Neural cell (in vitro differentiated cells): ENCODE results near the gene RAC2. TPM values are rescaled to one million over a fixed set of nuclear protein-coding genes. Genes with fewer than 3 reads are reported as not detected.

Experiments used
- H2AFZ ChIP-seq: fragments of 200-600, 300-800 bp; sonication (generic), shearing (Covaris generic); 2 replicates; pipeline ENCODE4 v1.6.0; 2014; ENCODE audit warnings: low read depth, mild to moderate bottlenecking, antibody characterized with exemption, low read length, moderate library complexity
- H3F3A ChIP-seq: fragments of 200-600 bp; shearing (Covaris generic); 2 replicates; pipeline ENCODE4 v1.6.1; 2016; ENCODE audit warnings: mild to moderate bottlenecking, moderate library complexity, mixed read lengths, antibody characterized with exemption, low read length; ENCODE audit not compliant: insufficient read depth, poor library complexity, severe bottlenecking
- H3K27ac ChIP-seq: fragments of 200-600, 300-800 bp; sonication (generic), shearing (Covaris generic); 2 replicates; pipeline ENCODE4 v1.5.1; 2014; ENCODE audit warnings: mild to moderate bottlenecking, low read length, moderate library complexity
- H3K27me3 ChIP-seq: fragments of 300-800, 200-600 bp; sonication (generic), shearing (Covaris generic); 2 replicates; pipeline ENCODE4 v1.6.0; 2014; ENCODE audit warnings: mild to moderate bottlenecking, low read depth, low read length, moderate library complexity; ENCODE audit not compliant: insufficient read depth
- H3K36me3 ChIP-seq: fragments of 300-800, 200-600 bp; sonication (generic), shearing (Covaris generic); 2 replicates; pipeline ENCODE4 v1.5.1; 2014; ENCODE audit warnings: mild to moderate bottlenecking, antibody characterized with exemption, low read length, moderate library complexity; ENCODE audit not compliant: insufficient read depth
- H3K4me2 ChIP-seq: fragments of 300-800, 200-600 bp; sonication (generic), shearing (Covaris generic); 2 replicates; pipeline ENCODE4 v1.6.0; 2014; ENCODE audit warnings: mild to moderate bottlenecking, low read length
- H3K4me3 ChIP-seq: fragments of 300-800, 200-600 bp; sonication (generic), shearing (Covaris generic); 2 replicates; pipeline ENCODE4 v1.5.1; 2014; ENCODE audit warnings: mild to moderate bottlenecking, low read length, moderate library complexity
- H3K79me2 ChIP-seq: fragments of 200-600 bp; shearing (Covaris generic); replicated peaks from 2 replicates; pipeline ENCODE4 v1.6.0; 2014; ENCODE audit warnings: mild to moderate bottlenecking, low read length, moderate library complexity; ENCODE audit not compliant: insufficient read depth
- H3K9ac ChIP-seq: fragments of 300-800, 200-600 bp; sonication (generic), shearing (Covaris generic); 2 replicates; pipeline ENCODE4 v1.6.1; 2016; ENCODE audit warnings: mild to moderate bottlenecking, low read length, mixed read lengths
- H3K9me2 ChIP-seq: fragments of 200-600 bp; shearing (Covaris generic); 2 replicates; pipeline ENCODE4 v1.6.1; 2016; ENCODE audit warnings: mild to moderate bottlenecking, low read length, mixed read lengths; ENCODE audit not compliant: insufficient read depth
- H3K9me3 ChIP-seq: fragments of 200-600, 300-800 bp; sonication (generic), shearing (Covaris generic); 2 replicates; pipeline ENCODE4 v1.6.1; 2016; ENCODE audit warnings: mild to moderate bottlenecking, mixed run types, low read length, moderate library complexity, mixed read lengths
- H4K20me1 ChIP-seq: fragments of 200-600 bp; shearing (Covaris generic); 2 replicates; pipeline ENCODE4 v1.6.1; 2016; ENCODE audit warnings: mild to moderate bottlenecking, mixed run types; ENCODE audit not compliant: insufficient read depth
- CTCF ChIP-seq: fragments of 450-650 bp; IDR thresholded peaks from 2 replicates; pipeline ENCODE4 v1.5.1; 2014; ENCODE audit warnings: antibody characterized with exemption, mild to moderate bottlenecking, moderate library complexity; ENCODE audit not compliant: poor library complexity, severe bottlenecking
- EP300 ChIP-seq: fragments of 450-650 bp; conservative IDR thresholded peaks from 2 replicates; pipeline ENCODE4 v1.6.1; 2014; ENCODE audit warnings: antibody characterized with exemption, mild to moderate bottlenecking, moderate library complexity; ENCODE audit not compliant: poor library complexity, severe bottlenecking
- EZH2 ChIP-seq: fragments of 200-600, 300-800 bp; shearing (Covaris generic), sonication (generic); IDR thresholded peaks from 2 replicates; pipeline ENCODE4 v1.6.1; 2014; ENCODE audit warnings: antibody characterized with exemption, low read length, borderline replicate concordance, mild to moderate bottlenecking; ENCODE audit not compliant: insufficient read depth, poor library complexity, severe bottlenecking
- MXI1 ChIP-seq: fragments of 450-650 bp; conservative IDR thresholded peaks from 2 replicates; pipeline ENCODE4 v1.6.1; 2014; ENCODE audit warnings: antibody characterized with exemption, mild to moderate bottlenecking; ENCODE audit not compliant: poor library complexity, severe bottlenecking
- POLR2AphosphoS5 ChIP-seq: IDR thresholded peaks from 2 replicates; pipeline ENCODE4 v1.6.1; 2012
- RAD21 ChIP-seq: fragments of 450-650 bp; conservative IDR thresholded peaks from 2 replicates; pipeline ENCODE4 v1.6.1; 2014; ENCODE audit warnings: antibody characterized with exemption, mild to moderate bottlenecking, moderate library complexity
- REST ChIP-seq: IDR thresholded peaks from 2 replicates; pipeline ENCODE4 v1.6.1; 2012; ENCODE audit warnings: borderline replicate concordance
- SMC3 ChIP-seq: fragments of 450-650 bp; conservative IDR thresholded peaks from 2 replicates; pipeline ENCODE4 v1.6.1; 2014; ENCODE audit warnings: antibody characterized with exemption, mild to moderate bottlenecking, moderate library complexity; ENCODE audit not compliant: poor library complexity
- TAF1 ChIP-seq: IDR thresholded peaks from 2 replicates; pipeline ENCODE4 v1.6.1; 2012; ENCODE audit warnings: low read depth
- polyA plus RNA-seq: library from polyadenylated mRNA; depleted of rRNA; stranded (reverse); fragments of >200 nt; gene quantifications from 2 replicates; pipeline ENCODE4 v1.2.3, GENCODE V29; 2014

RAC2 gene
- polyA plus RNA-seq, 1 donor from 2014 or later, result not detected

GRCh38 chr22:37241351-37242142, 2.5 kb downstream of the RAC2 start:
- TF ChIP-seq POLR2AphosphoS5 (no peak), EZH2 (no peak), EP300 (no peak), MXI1 (no peak), SMC3 (no peak), CTCF (no peak), RAD21 (no peak), TAF1 (no peak), REST (no peak)
- H3F3A ChIP-seq, result no peaks in the 10 kb centered on the region
- H3K9ac ChIP-seq, result no peak overlapping the region
- H3K27ac ChIP-seq, result no peak overlapping the region
- no peaks in the 10 kb centered on the region for H3K9me2 ChIP-seq
- no peaks in the 10 kb centered on the region for H3K27me3 ChIP-seq
- no peaks in the 10 kb centered on the region for H4K20me1 ChIP-seq
- no peak overlapping the region for H3K4me3 ChIP-seq
- H3K9me3 ChIP-seq, result no peaks in the 10 kb centered on the region
- H3K79me2 ChIP-seq, result no peaks in the 10 kb centered on the region
- no peak overlapping the region for H3K4me2 ChIP-seq
- no peak overlapping the region for H2AFZ ChIP-seq
- H3K36me3 ChIP-seq, result no peaks in the 10 kb centered on the region

- Histone ChIP-seq H3K27ac (no peak overlapping the region), H3K9me2 (no peaks in the 10 kb centered on the region), H3K9me3 (no peaks in the 10 kb centered on the region), H3K36me3 (no peaks in the 10 kb centered on the region), H3K27me3 (no peaks in the 10 kb centered on the region), H3F3A (no peaks in the 10 kb centered on the region), H2AFZ (no peak overlapping the region), H3K4me2 (no peak overlapping the region), H4K20me1 (no peaks in the 10 kb centered on the region), H3K79me2 (no peaks in the 10 kb centered on the region), H3K4me3 (no peak overlapping the region), H3K9ac (no peak overlapping the region)
- TF ChIP-seq POLR2AphosphoS5 (no peak), EP300 (no peak), REST (no peak), TAF1 (no peak), EZH2 (no peak), RAD21 (no peak), SMC3 (no peak), MXI1 (no peak), CTCF (no peak)
Measured at GRCh38 chr22:37240941-37241320, 3.1 kb downstream of the RAC2 start.
